GM12892 (cell line): ENCODE data around the gene FBN3.

Source experiments
- POLR2A ChIP-seq: IDR thresholded peaks from 2 replicates; pipeline ENCODE4 v1.6.1; 2011; ENCODE audit warnings: low read depth, low read length, control low read depth
- POLR2AphosphoS5 ChIP-seq: IDR thresholded peaks from 2 replicates; pipeline ENCODE4 v1.6.1; 2011; ENCODE audit warnings: low read depth, low read length, control low read depth
- TAF1 ChIP-seq: IDR thresholded peaks from 2 replicates; pipeline ENCODE4 v1.6.1; 2011; ENCODE audit warnings: low read depth, mild to moderate bottlenecking, control low read depth, low read length, borderline replicate concordance

DNA sequence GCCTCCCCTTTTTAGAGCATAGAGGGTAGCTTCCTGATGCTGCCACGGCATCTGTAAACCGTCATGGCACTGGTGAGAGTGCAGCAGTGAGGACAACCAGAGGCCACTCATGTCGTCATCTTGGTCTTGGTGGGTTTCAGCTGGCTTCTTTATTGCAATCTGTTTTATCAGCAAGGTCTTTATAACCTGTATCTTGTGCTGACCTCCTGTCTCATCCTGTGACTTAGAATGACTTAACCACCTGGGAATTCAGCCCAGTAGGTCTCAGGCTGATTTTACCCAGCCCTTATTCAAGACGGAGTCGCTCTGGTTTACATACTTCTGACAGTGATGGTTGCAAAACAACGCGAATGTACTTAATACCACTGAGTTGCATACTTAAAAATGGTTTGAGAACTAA, 14.4 kb upstream of the FBN3 start:
- TF ChIP-seq POLR2AphosphoS5 (no peak), POLR2A (no peak), TAF1 (no peak)
